GM23338 (cell line): ENCODE results near the gene FAM131A. TPM values are rescaled to one million over a fixed set of nuclear protein-coding genes. Genes with fewer than 3 reads are reported as not detected.

Experiments
- ATAC-seq: fragments of 200-7000 bp; cut with Tn5 transposase; 3 replicates; pipeline ENCODE4 v1.9.1; 2020
- DNase-seq: peaks from one replicate; pipeline ENCODE4 v3.0.0-alpha.2; 2015; ENCODE audit warnings: low spot score
- H2AFZ ChIP-seq: fragments of 200-600 bp; sonication (generic); 2 replicates; pipeline ENCODE4 v1.8.0; 2016; ENCODE audit warnings: antibody characterized with exemption, mild to moderate bottlenecking, moderate library complexity
- H3F3A ChIP-seq: fragments of 200-600 bp; sonication (generic); replicated peaks from 2 replicates; pipeline ENCODE4 v1.8.0; 2017; ENCODE audit warnings: antibody characterized with exemption, mixed run types, low read depth
- H3K27ac ChIP-seq: fragments of 200-600 bp; sonication (generic); 2 replicates; pipeline ENCODE4 v1.6.1; 2016; ENCODE audit warnings: low read depth
- H3K27me3 ChIP-seq: fragments of 200-600 bp; sonication (generic); 2 replicates; pipeline ENCODE4 v1.8.0; 2016; ENCODE audit warnings: mild to moderate bottlenecking, mixed run types, moderate library complexity; ENCODE audit not compliant: insufficient read depth
- H3K36me3 ChIP-seq: fragments of 200-600 bp; sonication (generic); 2 replicates; pipeline ENCODE4 v1.8.0; 2016; ENCODE audit warnings: mild to moderate bottlenecking; ENCODE audit not compliant: insufficient read depth
- H3K4me1 ChIP-seq: fragments of 200-600 bp; sonication (generic); 2 replicates; pipeline ENCODE4 v1.8.0; 2016; ENCODE audit warnings: mild to moderate bottlenecking, moderate library complexity; ENCODE audit not compliant: insufficient read depth
- H3K4me2 ChIP-seq: fragments of 200-600 bp; sonication (generic); 2 replicates; pipeline ENCODE4 v1.7.1; 2017; ENCODE audit warnings: mixed run types
- H3K4me3 ChIP-seq: fragments of 200-600 bp; sonication (generic); 2 replicates; pipeline ENCODE4 v1.6.1; 2016; ENCODE audit warnings: mixed run types
- H3K79me2 ChIP-seq: fragments of 200-600 bp; sonication (generic); replicated peaks from 2 replicates; pipeline ENCODE4 v1.8.0; 2017; ENCODE audit warnings: mild to moderate bottlenecking; ENCODE audit not compliant: insufficient read depth
- H3K9me2 ChIP-seq: fragments of 200-600 bp; sonication (generic); 2 replicates; pipeline ENCODE4 v1.8.0; 2017; ENCODE audit not compliant: insufficient read depth
- H4K20me1 ChIP-seq: fragments of 200-600 bp; sonication (generic); replicated peaks from 2 replicates; pipeline ENCODE4 v1.8.0; 2017; ENCODE audit warnings: mild to moderate bottlenecking; ENCODE audit not compliant: insufficient read depth
- H3K27ac Mint-ChIP-seq: 2 replicates; pipeline ENCODE4 v1.8.0; 2020; ENCODE audit warnings: inconsistent platforms, mild to moderate bottlenecking, moderate library complexity, mixed read lengths
- H3K27me3 Mint-ChIP-seq: 3 replicates; pipeline ENCODE4 v1.8.0; 2022; ENCODE audit warnings: low read depth, mild to moderate bottlenecking, moderate library complexity, mixed read lengths, inconsistent platforms; ENCODE audit not compliant: insufficient read depth, poor library complexity
- H3K36me3 Mint-ChIP-seq: 3 replicates; pipeline ENCODE4 v1.8.0; 2021; ENCODE audit warnings: low read depth, mild to moderate bottlenecking, inconsistent platforms, moderate library complexity, mixed read lengths
- H3K4me1 Mint-ChIP-seq: 3 replicates; pipeline ENCODE4 v1.8.0; 2020; ENCODE audit warnings: mild to moderate bottlenecking, inconsistent platforms, mixed read lengths
- H3K4me3 Mint-ChIP-seq: 3 replicates; pipeline ENCODE4 v1.8.0; 2021; ENCODE audit warnings: moderate library complexity, mild to moderate bottlenecking, inconsistent platforms, mixed read lengths
- H3K9me3 Mint-ChIP-seq: 3 replicates; pipeline ENCODE4 v1.8.0; 2020; ENCODE audit warnings: moderate library complexity, mild to moderate bottlenecking, inconsistent platforms, mixed read lengths
- CTCF ChIP-seq, 2 experiments: fragments of 200-600 bp in 1 of 2; sonication (generic) in 1 of 2; conservative IDR thresholded peaks; 2 replicates each; pipeline versions ENCODE4 v1.5.1 to v1.6.1; 2016 to 2017; ENCODE audit warnings: antibody characterized with exemption in 2 of 2, low read depth in 2 of 2, mild to moderate bottlenecking in 2 of 2, moderate library complexity in 1 of 2
- EZH2 ChIP-seq: fragments of 200-600 bp; sonication (generic); IDR thresholded peaks from one replicate; pipeline ENCODE4 v1.8.0; 2017; ENCODE audit warnings: antibody characterized with exemption, mild to moderate bottlenecking, low read depth; ENCODE audit not compliant: unreplicated experiment
- EZH2phosphoT487 ChIP-seq: fragments of 200-600 bp; sonication (generic); IDR thresholded peaks from one replicate; pipeline ENCODE4 v1.8.1; 2018; ENCODE audit warnings: antibody characterized with exemption; ENCODE audit not compliant: unreplicated experiment
- JUNB ChIP-seq: IDR thresholded peaks from one replicate; pipeline ENCODE4 v1.6.1; 2016; ENCODE audit warnings: antibody characterized with exemption; ENCODE audit not compliant: unreplicated experiment
- NANOG ChIP-seq: IDR thresholded peaks from 2 replicates; pipeline ENCODE4 v1.6.1; 2016; ENCODE audit warnings: antibody characterized with exemption, borderline replicate concordance
- REST ChIP-seq: IDR thresholded peaks from one replicate; pipeline ENCODE4 v1.6.1; 2018; ENCODE audit warnings: antibody characterized with exemption; ENCODE audit not compliant: unreplicated experiment
- STAT1 ChIP-seq: IDR thresholded peaks from one replicate; pipeline ENCODE4 v1.6.1; 2016; ENCODE audit warnings: antibody characterized with exemption; ENCODE audit not compliant: unreplicated experiment
- ZNF114 ChIP-seq: fragments of 250-450 bp; sonication (Bioruptor Pico); IDR thresholded peaks from 2 replicates; pipeline ENCODE4 v1.5.0; 2020; ENCODE audit warnings: mild to moderate bottlenecking, moderate library complexity
- ZNF331 ChIP-seq: fragments of 250-450 bp; sonication (Bioruptor Pico); IDR thresholded peaks from 2 replicates; pipeline ENCODE4 v1.5.0; 2020; ENCODE audit warnings: low read depth, mild to moderate bottlenecking, moderate library complexity
- ZNF462 ChIP-seq: fragments of 250-450 bp; sonication (Bioruptor Pico); IDR thresholded peaks from 2 replicates; pipeline ENCODE4 v1.5.0; 2020; ENCODE audit warnings: mild to moderate bottlenecking, moderate library complexity
- polyA plus RNA-seq: library from polyadenylated mRNA; unstranded; fragments of >200 nt; fragmentation: Nextera tagmentation; extraction: Ambion mirVana; gene quantifications from 2 replicates; pipeline ENCODE4 v1.2.1, GENCODE V29; 2016
- total RNA-seq: library from RNA; depleted of rRNA; stranded (reverse); fragments of >200 nt; shearing (Covaris generic); gene quantifications from 2 replicates; pipeline ENCODE4 v1.2.3, GENCODE V29; 2014

The FAM131A gene
- total and polyA plus RNA-seq, 2 experiments from 2014 or later: 6.7 to 31.8 TPM

- TF ChIP-seq ZNF462 (CRISPR knock-in tag) (no peak), ZNF331 (no peak), EZH2phosphoT487 (no peak)
These were observed 38.5 kb upstream of the FAM131A start, which contains the start of gene PSMD2 (continued) for GRCh38 chr3:184298759-184299487.

- Histone ChIP-seq H3K4me2 (peak overlapping the region; percentile 99), H3F3A (peaks cover 15% of the 10 kb centered on the region; the same call in 1 of the 2 replicates), H3K79me2 (peaks cover 37% of the 10 kb centered on the region), H3K4me3 (peak overlapping the region; percentile 98), H4K20me1 (peaks cover 18% of the 10 kb centered on the region), H3K4me1 (peaks cover 7% of the 10 kb centered on the region; the same call in 1 of the 2 replicates), H3K9me2 (no peaks in the 10 kb centered on the region), H3K27ac (0 out of 2 replicates have a peak overlapping the region, but pooled peaks have one; percentile 45), H3K27me3 (no peaks in the 10 kb centered on the region), H3K36me3 (peaks cover 37% of the 10 kb centered on the region), H2AFZ (0 out of 2 replicates have a peak overlapping the region, but pooled peaks have one; percentile 23)
- H3K9me3 Mint-ChIP-seq: no peaks in the 10 kb centered on the region
- peaks cover 54% of the 10 kb centered on the region for H3K36me3 Mint-ChIP-seq
- H3K27ac Mint-ChIP-seq: peak overlapping the region; percentile 95
- peaks cover 10% of the 10 kb centered on the region for H3K27me3 Mint-ChIP-seq
- peaks cover 10% of the 10 kb centered on the region for H3K4me1 Mint-ChIP-seq
- peak overlapping the region; percentile 99 for H3K4me3 Mint-ChIP-seq
- DNase-seq (no peak), ATAC-seq (no peak)
- TF ChIP-seq NANOG (no peak), ZNF114 (CRISPR knock-in tag) (no peak), EZH2 (no peak), STAT1 (no peak), JUNB (no peak), REST (no peak), CTCF (conservative IDR thresholded peaks at IDR 0.05; ENCODE audit: low read depth in 2 of 2) (no peak)
These were observed 37.7 kb upstream of the FAM131A start for GRCh38 chr3:184299488-184300377.
